ENCODE results near the gene RCOR3.
"Not testable (repeated sequence)": the region's sequence is repeated elsewhere in the genome, so short reads cannot be mapped to it uniquely, and the experiment has no call there.

Gene RCOR3

DNA sequence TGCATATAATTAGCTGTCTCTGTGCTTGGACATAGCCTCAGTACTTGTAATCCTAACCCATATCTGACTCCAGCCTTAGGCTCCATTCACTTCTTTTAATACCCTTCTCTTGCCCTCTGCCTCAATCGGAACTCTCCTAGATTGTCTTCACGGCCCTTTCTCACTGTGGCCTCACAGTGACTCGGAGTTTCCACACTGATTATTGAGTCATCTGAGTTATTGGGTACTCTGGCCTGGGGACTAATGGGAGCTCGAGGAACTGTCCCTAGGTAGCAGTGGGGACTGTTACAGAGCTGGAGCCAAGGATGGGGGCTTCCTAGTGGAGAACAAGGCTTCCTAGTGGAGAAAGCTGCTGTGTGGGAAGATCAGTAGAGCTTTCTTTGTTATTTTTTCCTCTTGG lies 84.4 kb downstream of the RCOR3 start:
- no peak for DNase-seq

DNA sequence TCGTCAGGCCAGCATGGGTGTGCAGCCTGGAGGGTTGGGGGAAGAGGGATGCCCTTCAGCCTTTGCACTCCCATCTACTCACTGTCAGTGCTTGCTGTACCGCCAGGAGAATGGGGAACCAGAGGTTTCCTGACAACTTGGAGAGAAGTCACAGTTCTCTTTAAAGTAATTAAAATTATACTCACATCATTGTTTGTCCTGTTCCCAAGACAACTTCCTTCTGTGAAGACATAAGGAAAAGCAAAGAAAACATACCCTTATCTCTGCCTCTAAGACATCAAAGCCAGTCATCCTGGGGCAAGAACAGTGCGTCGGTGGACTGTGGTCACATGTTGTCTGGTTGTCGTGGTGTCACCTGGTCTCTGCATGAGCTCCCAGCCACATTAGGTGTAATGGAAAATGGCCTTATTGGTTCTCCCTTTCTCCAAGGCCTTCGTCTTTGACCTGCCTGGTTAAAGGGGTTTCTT lies 85.0 kb downstream of the RCOR3 start:
- no peak for DNase-seq

DNA sequence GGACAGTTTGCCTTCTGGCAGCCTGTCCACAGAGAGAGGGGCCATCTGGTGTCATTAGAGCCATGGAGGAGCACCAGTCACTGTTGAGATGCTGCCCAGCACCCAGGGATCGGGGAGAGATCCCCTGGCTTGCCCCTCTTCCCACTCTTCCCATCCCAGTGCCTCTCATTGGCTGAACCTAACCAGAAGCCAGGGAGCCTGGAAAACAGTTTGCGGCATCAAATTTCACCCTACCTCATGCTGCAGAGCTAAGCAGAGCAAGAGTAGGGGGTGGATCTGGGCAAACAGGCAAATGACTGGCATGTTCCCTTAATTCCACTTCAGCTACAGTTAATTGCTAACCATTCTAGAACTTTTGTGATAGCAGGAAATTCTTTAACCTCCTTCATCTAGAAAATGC lies 86.6 kb downstream of the RCOR3 start:
- no peak for DNase-seq

DNA sequence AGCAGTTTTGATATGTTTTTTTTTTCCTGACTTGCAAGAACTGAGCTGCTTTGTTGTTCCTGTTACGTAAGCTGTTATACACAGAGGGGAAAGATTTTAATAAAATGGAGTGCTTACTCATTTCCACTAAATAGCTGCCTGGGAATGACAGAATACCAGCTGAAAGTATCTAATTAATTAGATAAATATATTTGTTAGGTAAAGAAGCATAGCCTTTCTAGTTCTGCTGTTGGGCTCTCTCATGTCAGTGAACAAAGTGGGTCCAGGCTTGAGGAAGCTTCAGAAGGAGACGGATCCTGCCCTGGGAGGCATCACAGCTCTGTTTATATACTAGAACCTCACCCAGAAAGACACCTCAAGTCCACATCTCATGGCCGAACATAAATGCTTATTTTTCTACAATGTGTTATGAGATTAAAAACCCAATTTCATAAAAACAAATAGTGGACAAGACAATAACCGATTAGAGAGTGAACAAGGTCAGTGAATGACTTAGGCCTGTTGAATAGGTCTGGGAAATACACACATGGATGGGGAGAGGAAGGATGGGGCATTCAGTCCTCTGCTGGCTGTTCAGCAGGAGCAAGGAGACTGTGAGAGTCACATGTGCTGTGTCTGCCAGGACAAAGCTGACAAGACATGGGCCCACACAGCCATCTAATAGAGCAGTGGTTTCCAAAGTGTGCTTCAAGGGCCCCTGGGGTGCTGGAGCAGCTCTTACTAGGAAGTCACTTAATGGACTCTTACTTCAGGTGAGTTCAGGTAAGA lies 88.1 kb downstream of the RCOR3 start:
- no peak for DNase-seq

DNA sequence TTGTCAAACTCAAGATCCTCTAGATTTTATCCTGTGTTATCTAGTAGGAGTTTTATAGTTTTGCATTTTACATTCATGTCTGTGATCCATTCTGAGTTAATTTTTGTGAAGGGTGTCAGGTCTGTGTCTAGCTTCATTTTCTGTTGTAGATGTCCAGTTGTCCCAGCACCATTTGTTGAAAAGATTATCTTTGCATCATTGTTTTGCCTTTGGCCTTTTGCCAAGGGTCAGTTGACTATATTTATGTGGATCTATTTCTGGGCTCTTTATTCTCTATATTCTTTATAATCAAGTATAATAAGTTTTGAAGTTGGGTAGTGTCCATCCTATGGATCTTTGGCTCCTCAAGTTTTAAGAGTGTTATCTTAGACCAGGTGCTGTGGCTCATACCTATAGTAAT lies 89.4 kb downstream of the RCOR3 start:
- no peak for DNase-seq

DNA sequence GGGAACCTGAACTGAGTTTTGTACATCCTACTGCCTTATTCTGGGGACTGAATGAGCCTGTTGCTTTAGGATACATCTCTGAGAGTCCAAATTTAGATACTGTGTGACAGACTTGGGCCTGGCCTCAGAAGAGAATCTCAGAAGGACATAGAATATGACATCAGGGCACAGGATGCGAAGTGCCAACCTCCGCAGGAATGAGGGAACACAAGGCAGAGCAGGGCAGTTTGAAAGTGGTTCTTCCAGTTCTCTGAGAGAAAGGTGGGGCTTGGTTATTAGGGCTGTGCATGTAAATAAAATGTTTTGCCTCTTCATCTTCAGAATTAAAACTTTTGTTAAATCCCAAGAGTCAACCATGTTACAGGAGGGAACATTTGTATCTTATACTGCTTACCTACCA lies 90.6 kb downstream of the RCOR3 start:
- DNase-seq, result no peak

DNA sequence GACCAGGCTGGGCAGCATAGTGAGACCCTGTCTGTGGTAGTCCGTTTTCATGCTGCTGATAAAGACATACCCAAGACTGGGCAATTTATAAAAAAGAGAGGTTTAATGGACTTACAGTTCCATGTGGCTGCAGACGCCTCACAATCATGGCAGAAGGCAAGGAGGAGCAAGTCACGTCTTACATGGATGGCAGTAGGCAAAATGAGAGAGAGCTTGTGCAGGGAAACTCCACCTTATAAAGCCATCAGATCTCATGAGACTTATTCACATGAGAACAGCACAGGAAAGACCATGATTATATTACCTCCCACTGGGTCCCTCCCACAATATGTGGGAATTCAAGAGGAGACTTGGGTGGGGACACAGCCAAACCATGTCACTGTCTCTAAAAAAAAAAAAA lies 92.9 kb downstream of the RCOR3 start:
- DNase-seq, result not testable (repeated sequence)

DNA sequence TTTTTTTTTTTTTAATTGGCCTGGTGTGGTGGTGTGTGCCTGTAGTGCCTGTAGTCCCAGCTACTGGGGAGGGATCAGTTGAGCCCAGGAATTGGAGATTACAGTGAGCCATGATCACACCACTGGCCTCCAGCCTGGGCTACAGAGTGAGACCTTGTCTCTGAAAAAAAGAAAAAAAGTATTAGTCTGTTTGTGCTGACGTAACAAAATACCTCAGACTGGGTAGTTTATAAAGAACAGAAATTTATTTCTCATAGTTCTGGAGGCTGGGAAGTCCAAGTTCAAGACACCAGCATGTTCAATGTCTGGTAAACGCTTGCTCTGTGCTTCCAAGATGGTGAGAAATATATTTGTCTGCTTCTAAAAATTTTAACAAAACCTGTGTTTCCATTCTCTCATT lies 93.3 kb downstream of the RCOR3 start:
- no peak for DNase-seq

DNA sequence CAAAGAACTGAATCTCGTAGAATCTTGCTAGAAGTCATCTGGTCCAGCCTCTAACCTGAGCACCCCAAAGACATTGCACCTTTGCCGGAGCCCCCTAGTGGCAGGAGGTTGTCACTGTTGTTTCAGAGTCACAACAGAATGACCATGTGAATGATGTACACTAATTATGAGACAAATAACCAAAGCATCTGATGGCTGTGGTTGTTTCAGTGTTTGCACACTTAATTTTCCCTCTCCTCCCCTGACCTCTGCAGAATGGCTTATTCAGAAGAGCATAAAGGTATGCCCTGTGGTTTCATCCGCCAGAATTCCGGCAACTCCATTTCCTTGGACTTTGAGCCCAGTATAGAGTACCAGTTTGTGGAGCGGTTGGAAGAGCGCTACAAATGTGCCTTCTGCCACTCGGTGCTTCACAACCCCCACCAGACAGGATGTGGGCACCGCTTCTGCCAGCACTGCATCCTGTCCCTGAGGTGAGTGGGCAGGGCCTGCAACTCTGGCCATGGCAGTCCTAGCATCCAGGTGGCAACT lies 93.9 kb downstream of the RCOR3 start:
- DNase-seq, result no peak

DNA sequence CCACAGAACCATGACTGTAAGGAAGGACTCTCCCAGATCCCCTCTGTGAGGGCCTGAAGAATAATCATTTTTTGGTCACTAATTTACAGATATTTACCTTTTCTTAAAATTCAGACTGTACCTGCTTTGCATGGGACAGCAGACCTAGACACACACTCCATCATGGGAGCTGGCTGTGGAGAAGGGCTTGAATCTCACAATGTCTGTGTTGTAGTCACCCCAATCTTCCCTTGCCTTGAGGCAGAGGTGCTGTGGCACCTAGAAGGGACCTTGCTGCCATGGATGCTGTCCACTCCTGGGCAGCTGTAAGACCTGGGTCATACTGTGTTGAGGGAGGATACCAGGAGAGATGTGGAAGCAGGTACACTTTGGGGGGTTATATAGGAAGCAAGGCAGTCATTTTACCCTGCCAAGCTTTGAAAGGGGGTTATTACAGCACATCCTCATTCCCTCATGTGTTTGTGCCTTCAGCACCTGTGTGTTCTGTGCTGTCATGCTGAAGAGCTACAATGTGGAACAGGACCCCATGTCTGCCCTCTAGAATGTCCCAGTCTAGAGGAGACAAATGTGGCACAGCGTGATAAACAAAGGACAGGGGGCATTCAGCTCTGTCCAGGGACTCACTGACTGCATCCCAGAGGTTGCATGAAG lies 94.5 kb downstream of the RCOR3 start:
- no peak for DNase-seq

DNA sequence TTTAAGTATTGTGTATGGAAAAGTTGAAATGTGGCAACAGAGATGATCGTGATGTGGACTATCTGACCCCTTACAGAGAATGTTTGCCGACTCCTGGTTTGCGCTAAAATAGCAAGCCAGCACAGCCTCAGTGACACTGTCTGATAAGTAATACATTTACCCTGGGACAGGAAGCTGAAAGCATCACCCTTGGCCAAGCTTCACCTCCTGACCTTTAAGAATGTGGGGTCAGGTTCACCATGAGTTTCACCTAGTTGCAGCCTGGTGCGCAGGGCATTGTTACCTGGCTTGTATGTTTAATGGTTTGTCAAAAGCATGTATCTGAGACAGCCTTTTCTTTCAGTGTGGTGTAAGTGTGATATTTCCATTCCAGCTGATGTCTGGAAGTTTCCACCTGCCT lies 96.7 kb downstream of the RCOR3 start:
- no peak for DNase-seq

DNA sequence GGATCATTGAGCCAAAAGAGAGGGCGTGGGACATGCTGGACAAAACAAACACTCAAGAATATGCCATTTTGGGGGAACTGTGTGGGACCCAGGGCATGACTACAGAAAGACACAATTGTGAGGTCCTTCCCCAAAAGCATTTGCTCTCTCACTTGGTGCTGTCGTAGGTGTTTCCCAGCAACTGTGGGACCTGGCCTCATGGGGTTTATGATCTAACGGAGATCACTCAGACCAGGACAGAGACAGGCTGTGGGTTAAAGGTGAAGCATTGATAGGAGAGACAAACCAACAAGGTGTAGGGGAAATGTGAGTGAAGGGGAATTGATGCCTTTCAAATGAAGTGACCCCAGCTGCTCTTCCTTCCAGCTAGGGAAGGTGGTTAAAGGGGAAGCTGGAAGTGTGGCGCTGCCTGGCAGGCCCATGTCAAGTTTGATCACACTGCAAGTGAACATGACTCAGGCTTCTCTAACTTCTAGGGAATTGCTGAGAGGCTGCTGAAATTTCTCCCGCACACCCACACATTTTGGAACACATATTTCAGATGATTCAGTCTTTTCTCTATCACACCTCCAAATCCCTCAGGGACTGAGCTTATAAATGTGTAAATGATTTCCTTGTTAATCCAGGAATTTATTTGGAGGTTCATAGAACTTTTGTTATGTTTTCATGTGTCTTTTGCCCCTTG lies 97.7 kb downstream of the RCOR3 start:
- DNase-seq, result no peak

DNA sequence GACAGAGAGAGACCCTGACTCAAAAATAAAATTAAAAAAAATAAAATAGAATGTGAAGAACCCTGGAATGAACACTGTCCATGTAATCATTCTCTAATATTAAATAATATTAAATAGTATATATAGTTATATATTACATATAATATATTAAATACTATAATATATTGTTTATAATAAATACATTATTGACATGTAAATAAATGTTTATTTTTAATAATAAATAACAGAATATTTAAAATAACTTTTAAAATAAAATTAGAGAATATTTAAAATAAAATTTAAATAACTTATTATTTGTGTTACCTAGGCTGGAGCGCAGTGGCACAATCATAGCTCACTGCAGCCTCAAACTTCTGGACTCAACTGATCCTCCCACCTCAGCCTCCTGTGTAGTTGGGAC lies 99.5 kb downstream of the RCOR3 start:
- no peak for DNase-seq

DNA sequence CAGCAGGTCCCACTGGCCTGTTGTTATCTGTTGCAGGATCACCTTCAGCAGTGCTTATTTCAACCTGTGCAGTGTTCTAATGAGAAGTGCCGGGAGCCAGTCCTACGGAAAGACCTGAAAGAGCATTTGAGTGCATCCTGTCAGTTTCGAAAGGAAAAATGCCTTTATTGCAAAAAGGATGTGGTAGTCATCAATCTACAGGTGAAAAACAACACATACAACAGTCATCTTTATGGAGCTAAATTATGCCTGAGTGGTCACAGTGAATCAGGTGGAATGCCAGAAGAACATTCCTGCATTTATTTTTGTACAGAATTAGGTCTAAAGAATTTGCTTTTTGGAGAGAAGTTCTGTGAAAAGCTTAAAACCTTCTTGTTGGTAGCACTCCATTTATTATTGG lies 100.7 kb downstream of the RCOR3 start:
- DNase-seq, result no peak

DNA sequence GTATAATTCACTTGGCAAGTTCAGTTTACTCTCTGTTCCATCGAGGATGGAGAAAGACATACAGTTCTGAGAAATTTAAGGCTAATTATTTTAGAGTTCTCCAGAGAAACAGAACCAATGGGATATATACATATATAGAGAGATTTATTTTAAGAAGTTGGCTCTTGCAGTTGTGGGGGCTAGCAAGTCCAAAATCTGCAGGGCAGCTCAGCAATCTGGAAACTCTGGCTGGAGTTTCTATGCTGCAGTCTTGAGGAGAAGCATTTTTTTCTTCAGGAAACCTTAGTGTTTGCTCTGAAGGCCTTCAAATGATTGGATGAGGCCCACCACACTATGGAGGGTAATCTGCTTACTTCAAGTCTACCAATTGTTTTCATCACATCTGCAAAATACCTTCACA lies 102.0 kb downstream of the RCOR3 start:
- no peak for DNase-seq
